Skeletal muscle cell (primary cell): ENCODE results near the gene PRXL2C.
A peak's percentile ranks its signal among the peaks of the same experiment; 100 is the strongest.
"Not testable (repeated sequence)": the region's sequence is repeated elsewhere in the genome, so short reads cannot be mapped to it uniquely, and the experiment has no call there.

Experiments used
- DNase-seq: peaks from one replicate; pipeline ENCODE4 v3.0.0-alpha.2; 2010; ENCODE audit warnings: low read depth
- H3K4me3 ChIP-seq: 2 replicates; pipeline ENCODE4 v1.5.1; 2011; ENCODE audit warnings: low read depth, mild to moderate bottlenecking, control low read depth, low read length, moderate library complexity

PRXL2C gene

GRCh38 chr9:96655198-96655851 is at the start of gene PRXL2C:
PRXL2C (minus strand) TSS chr9:96655317; CDS start chr9:96655281, 36 bp downstream.
- no peak for DNase-seq
- peak within 1 kb of the TSS; percentile 66 for H3K4me3 ChIP-seq

GRCh38 chr9:96700721-96701375 is 45.7 kb upstream of the PRXL2C start:
- DNase-seq, H3K4me3 ChIP-seq: not testable (repeated sequence)

GRCh38 chr9:96691326-96691725 is 36.2 kb upstream of the PRXL2C start:
- DNase-seq: no peak
- H3K4me3 ChIP-seq: no peak overlapping the region

GRCh38 chr9:96688745-96689464 is 33.8 kb upstream of the PRXL2C start:
- DNase-seq: no peak
- H3K4me3 ChIP-seq: no peak overlapping the region

GRCh38 chr9:96688187-96688586 is 33.1 kb upstream of the PRXL2C start:
- no peak for DNase-seq

GRCh38 chr9:96686638-96687335 is 31.7 kb upstream of the PRXL2C start:
- peak overlapping the region; percentile 57 for H3K4me3 ChIP-seq
- peak; percentile 43 for DNase-seq

More at GRCh38 chr9:96688187-96688586, 33.1 kb upstream of the PRXL2C start:
- H3K4me3 ChIP-seq: no peak overlapping the region

GRCh38 chr9:96680812-96681499 is 25.8 kb upstream of the PRXL2C start:
- DNase-seq: no peak
- H3K4me3 ChIP-seq: no peak overlapping the region

GRCh38 chr9:96674906-96675538 is 19.9 kb upstream of the PRXL2C start:
- no peak for DNase-seq

GRCh38 chr9:96673786-96674185 is 18.7 kb upstream of the PRXL2C start:
- not testable (repeated sequence) for DNase-seq, H3K4me3 ChIP-seq

More at GRCh38 chr9:96674906-96675538, 19.9 kb upstream of the PRXL2C start:
- H3K4me3 ChIP-seq: no peak overlapping the region

- H3K4me3 ChIP-seq: no peak overlapping the region
- no peak for DNase-seq
Observed at GRCh38 chr9:96668868-96669534, 13.9 kb upstream of the PRXL2C start.

- H3K4me3 ChIP-seq: no peak overlapping the region
- DNase-seq: no peak
Observed at GRCh38 chr9:96667363-96667728, 12.2 kb upstream of the PRXL2C start.

GRCh38 chr9:96666653-96667362 is 11.7 kb upstream of the PRXL2C start:
- peak; percentile 34 for DNase-seq
- not testable (repeated sequence) for H3K4me3 ChIP-seq

- DNase-seq: no peak
- H3K4me3 ChIP-seq: no peak overlapping the region
Observed at GRCh38 chr9:96665789-96666188, 10.7 kb upstream of the PRXL2C start.

GRCh38 chr9:96663506-96664120 is 8.5 kb upstream of the PRXL2C start:
- no peak overlapping the region for H3K4me3 ChIP-seq
- DNase-seq: no peak

- H3K4me3 ChIP-seq: no peak overlapping the region
Observed at GRCh38 chr9:96661711-96662110, 6.6 kb upstream of the PRXL2C start.

GRCh38 chr9:96660692-96661248 is 5.7 kb upstream of the PRXL2C start:
- no peak for DNase-seq
- no peak overlapping the region for H3K4me3 ChIP-seq

More at GRCh38 chr9:96661711-96662110, 6.6 kb upstream of the PRXL2C start:
- DNase-seq: no peak
